HuH-7.5 (cell line): ENCODE data around the gene PIP5KL1.

Experiments used
- DNase-seq: peaks from one replicate; pipeline ENCODE4 v3.0.0; 2011; ENCODE audit warnings: low spot score

PIP5KL1 gene

GRCh38 chr9:127968700-127969383 is 38.3 kb upstream of the PIP5KL1 start:
- no peak for DNase-seq

- DNase-seq, result no peak
These were observed 37.5 kb upstream of the PIP5KL1 start for GRCh38 chr9:127968042-127968441.

- DNase-seq, result no peak
These were observed 36.7 kb upstream of the PIP5KL1 start for GRCh38 chr9:127967151-127967809.

- no peak for DNase-seq
These were observed 36.0 kb upstream of the PIP5KL1 start for GRCh38 chr9:127966416-127967150.

GRCh38 chr9:127965953-127966352 is 35.4 kb upstream of the PIP5KL1 start:
- no peak for DNase-seq

GRCh38 chr9:127963359-127964064 is 32.9 kb upstream of the PIP5KL1 start:
- no peak for DNase-seq

GRCh38 chr9:127963041-127963358 is 32.4 kb upstream of the PIP5KL1 start:
- DNase-seq, result no peak

GRCh38 chr9:127962278-127962677 is 31.7 kb upstream of the PIP5KL1 start:
- no peak for DNase-seq

GRCh38 chr9:127961613-127962155 is 31.1 kb upstream of the PIP5KL1 start:
- DNase-seq, result no peak

- no peak for DNase-seq
These were observed 30.5 kb upstream of the PIP5KL1 start for GRCh38 chr9:127961155-127961490.

GRCh38 chr9:127960410-127961154 is 30.0 kb upstream of the PIP5KL1 start:
- DNase-seq, result no peak

- no peak for DNase-seq
These were observed 29.3 kb upstream of the PIP5KL1 start for GRCh38 chr9:127959841-127960409.

- DNase-seq, result no peak
These were observed 28.8 kb upstream of the PIP5KL1 start for GRCh38 chr9:127959398-127959797.

GRCh38 chr9:127958728-127959127 is 28.2 kb upstream of the PIP5KL1 start:
- DNase-seq, result no peak

- peak; percentile 97 for DNase-seq
These were observed 24.9 kb upstream of the PIP5KL1 start for GRCh38 chr9:127955294-127956015.

GRCh38 chr9:127954831-127955293 is 24.3 kb upstream of the PIP5KL1 start:
- no peak for DNase-seq

- no peak for DNase-seq
These were observed 23.4 kb upstream of the PIP5KL1 start for GRCh38 chr9:127953768-127954505.

GRCh38 chr9:127953154-127953553 is 22.6 kb upstream of the PIP5KL1 start:
- DNase-seq, result no peak

- no peak for DNase-seq
These were observed 20.1 kb upstream of the PIP5KL1 start for GRCh38 chr9:127950513-127951289.
